Dendritic cell treated with granulocyte-macrophage colony-stimulating factor and Interleukin-4, amounts not matched to agents 40 ng/mL and 50 ng/mL, for 4 days (primary cell): ENCODE measurements around the gene EEPD1.
"Not testable (repeated sequence)": the region's sequence is repeated elsewhere in the genome, so short reads cannot be mapped to it uniquely, and the experiment has no call there.

Experiments
- H3K27ac Mint-ChIP-seq: one replicate; pipeline ENCODE4 v1.8.0; 2022; ENCODE audit warnings: mild to moderate bottlenecking, mixed read lengths
- H3K27me3 Mint-ChIP-seq: one replicate; pipeline ENCODE4 v1.8.0; 2022; ENCODE audit warnings: mild to moderate bottlenecking, mixed read lengths
- H3K36me3 Mint-ChIP-seq: one replicate; pipeline ENCODE4 v1.8.0; 2022; ENCODE audit warnings: low read depth, mixed read lengths
- H3K4me1 Mint-ChIP-seq: one replicate; pipeline ENCODE4 v1.8.0; 2022; ENCODE audit warnings: low read depth, mixed read lengths
- H3K4me3 Mint-ChIP-seq: one replicate; pipeline ENCODE4 v1.8.0; 2022; ENCODE audit warnings: mild to moderate bottlenecking, moderate library complexity, mixed read lengths
- H3K9me3 Mint-ChIP-seq: one replicate; pipeline ENCODE4 v1.8.0; 2022; ENCODE audit warnings: mixed read lengths
- intact Hi-C: fragments of 100-400 bp; cut with micrococcal nuclease; formaldehyde crosslinking; loops from one replicate; pipeline ENCODE4 v1.15.0; 2022

The EEPD1 gene

GRCh38 chr7:36118344-36118743 is 34.7 kb upstream of the EEPD1 start:
- H3K27me3 Mint-ChIP-seq: peaks cover 11% of the 10 kb centered on the region
- peaks cover 23% of the 10 kb centered on the region for H3K9me3 Mint-ChIP-seq
- no peak overlapping the region for H3K27ac Mint-ChIP-seq
- intact Hi-C loops: loop anchor here (5.0 kb wide), 1 partner anchor 164 kb away; no protein-coding TSS in a partner anchor
- H3K4me1 Mint-ChIP-seq: peaks cover 82% of the 10 kb centered on the region
- peaks cover 12% of the 10 kb centered on the region for H3K36me3 Mint-ChIP-seq
- H3K4me3 Mint-ChIP-seq: no peak overlapping the region

GRCh38 chr7:36119005-36119706 is 33.9 kb upstream of the EEPD1 start:
- Mint-ChIP-seq H3K4me1 (peaks cover 82% of the 10 kb centered on the region), H3K36me3 (peaks cover 12% of the 10 kb centered on the region), H3K27ac (peak overlapping the region; percentile 41), H3K4me3 (no peak overlapping the region), H3K27me3 (peaks cover 11% of the 10 kb centered on the region), H3K9me3 (peaks cover 23% of the 10 kb centered on the region)
- intact Hi-C loops: loop anchor here (1.0 to 5.0 kb wide), 3 partner anchors 73 to 163 kb away; no protein-coding TSS in a partner anchor

DNA sequence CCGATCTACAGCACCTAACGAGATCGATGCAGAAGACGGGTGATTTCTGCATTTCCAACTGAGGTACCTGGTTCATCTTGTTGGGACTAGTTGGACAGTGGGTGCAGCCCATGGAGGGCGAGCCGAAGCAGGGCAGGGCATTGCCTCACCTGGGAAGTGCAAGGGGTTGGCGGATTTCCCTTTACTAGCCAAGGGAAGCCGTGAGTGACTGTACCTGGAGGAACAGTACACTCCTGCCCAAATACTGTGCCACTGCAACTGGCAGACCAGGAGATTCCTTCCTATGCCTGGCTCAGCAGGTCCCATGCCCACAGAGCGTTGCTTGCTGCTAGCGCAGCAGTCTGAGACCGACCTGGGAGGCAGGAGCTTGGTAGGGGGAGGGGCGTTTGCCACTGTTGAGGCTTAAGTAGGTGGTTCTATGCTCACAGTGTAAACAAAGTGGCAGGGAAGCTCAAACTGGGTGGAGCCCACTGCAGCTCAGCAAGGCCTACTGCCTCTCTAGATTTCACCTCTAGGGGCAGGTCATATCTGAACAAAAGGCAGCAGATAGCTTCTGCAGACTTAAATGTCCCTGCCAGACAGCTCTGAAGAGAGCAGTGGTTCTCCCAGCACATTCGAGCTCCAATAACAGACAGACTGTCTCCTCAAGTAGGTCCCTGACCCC is 32.9 kb upstream of the EEPD1 start:
- H3K4me3 Mint-ChIP-seq: not testable (repeated sequence)

GRCh38 chr7:36125630-36126029 is 27.4 kb upstream of the EEPD1 start:
- H3K4me3 Mint-ChIP-seq, intact Hi-C loops, H3K27me3 Mint-ChIP-seq, H3K27ac Mint-ChIP-seq: not testable (repeated sequence)
- Mint-ChIP-seq H3K9me3 (peaks cover 23% of the 10 kb centered on the region), H3K36me3 (peaks cover 12% of the 10 kb centered on the region), H3K4me1 (peaks cover 31% of the 10 kb centered on the region)

More for the DNA sequence above, 32.9 kb upstream of the EEPD1 start:
- H3K4me1 Mint-ChIP-seq: peaks cover 80% of the 10 kb centered on the region
- peaks cover 12% of the 10 kb centered on the region for H3K36me3 Mint-ChIP-seq
- H3K9me3 Mint-ChIP-seq: peaks cover 23% of the 10 kb centered on the region
- H3K27ac Mint-ChIP-seq: peak overlapping the region; percentile 41
- peaks cover 11% of the 10 kb centered on the region for H3K27me3 Mint-ChIP-seq
- intact Hi-C loops: loop anchor here (1.0 to 5.0 kb wide), 4 partner anchors 33 to 162 kb away; partner anchors contain the start of gene EEPD1

DNA sequence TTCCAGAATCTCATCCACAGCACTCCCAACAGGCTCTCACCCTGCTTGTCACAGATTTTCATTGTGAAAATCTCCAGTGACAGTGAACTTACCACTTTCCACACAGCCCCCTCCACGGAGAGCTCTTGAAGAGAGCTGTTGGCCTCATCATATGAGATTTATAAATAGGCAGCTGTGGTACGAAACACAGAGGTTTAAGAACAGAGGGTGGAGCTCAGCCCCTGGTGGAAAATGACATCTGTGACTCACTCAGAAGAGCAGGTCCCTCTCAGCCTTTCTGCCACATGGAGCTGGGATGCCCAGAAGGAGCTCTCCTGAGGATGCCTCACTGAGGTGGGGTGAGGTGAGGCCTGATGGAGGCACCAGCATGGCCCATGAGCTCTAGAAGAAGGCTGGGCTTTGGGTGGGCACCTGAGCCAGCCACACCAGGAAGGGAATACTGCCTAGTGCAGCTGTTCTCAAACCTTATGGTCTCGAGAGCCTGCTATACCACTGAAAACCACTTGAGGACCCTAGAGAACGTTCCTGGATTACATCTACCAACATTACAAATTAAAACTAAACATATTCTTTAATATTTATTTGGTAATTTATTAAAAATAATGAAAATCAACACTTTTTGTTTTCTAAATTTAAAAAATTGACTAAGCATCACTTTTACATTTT is 25.8 kb upstream of the EEPD1 start:
- no peak overlapping the region for H3K4me3 Mint-ChIP-seq
- peaks cover 18% of the 10 kb centered on the region for H3K4me1 Mint-ChIP-seq
- peaks cover 10% of the 10 kb centered on the region for H3K9me3 Mint-ChIP-seq
- H3K27me3 Mint-ChIP-seq: peaks cover 3% of the 10 kb centered on the region
- intact Hi-C loops: no loop called here
- no peak overlapping the region for H3K27ac Mint-ChIP-seq
- peaks cover 10% of the 10 kb centered on the region for H3K36me3 Mint-ChIP-seq

- Mint-ChIP-seq H3K27ac (no peak overlapping the region), H3K27me3 (peaks cover 3% of the 10 kb centered on the region), H3K4me1 (peaks cover 7% of the 10 kb centered on the region), H3K36me3 (no peaks in the 10 kb centered on the region), H3K9me3 (no peaks in the 10 kb centered on the region), H3K4me3 (no peak overlapping the region)
- intact Hi-C loops: no loop called here
Measured at GRCh38 chr7:36128448-36129047, 24.5 kb upstream of the EEPD1 start.

DNA sequence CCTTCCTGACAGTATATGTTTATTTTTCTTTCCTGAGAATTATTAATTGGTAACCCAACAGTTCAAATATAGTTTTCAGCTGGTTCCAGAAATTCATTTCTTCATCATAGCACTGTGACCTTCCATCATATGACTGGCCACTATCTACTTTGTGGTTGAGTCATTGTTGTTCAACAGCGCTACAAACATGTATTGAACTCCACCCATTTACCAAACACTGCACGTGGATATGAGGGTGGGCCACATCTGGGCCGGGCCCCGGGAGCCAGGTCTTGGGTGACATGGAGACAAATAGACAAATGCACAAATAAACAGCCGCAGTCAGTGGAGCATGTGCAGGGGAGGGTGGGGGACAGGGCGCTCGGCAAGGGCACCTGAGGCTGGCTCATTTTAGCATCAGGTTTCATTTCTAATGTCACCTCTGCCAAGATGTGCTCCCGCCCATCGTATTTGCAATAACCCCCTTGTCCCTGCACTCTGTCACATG is 24.0 kb upstream of the EEPD1 start:
- no peaks in the 10 kb centered on the region for H3K9me3 Mint-ChIP-seq
- H3K27ac Mint-ChIP-seq: no peak overlapping the region
- intact Hi-C loops: no loop called here
- H3K27me3 Mint-ChIP-seq: peaks cover 3% of the 10 kb centered on the region
- H3K4me1 Mint-ChIP-seq: peaks cover 8% of the 10 kb centered on the region
- no peak overlapping the region for H3K4me3 Mint-ChIP-seq
- no peaks in the 10 kb centered on the region for H3K36me3 Mint-ChIP-seq

- H3K36me3 Mint-ChIP-seq: no peaks in the 10 kb centered on the region
- peaks cover 3% of the 10 kb centered on the region for H3K27me3 Mint-ChIP-seq
- intact Hi-C loops: no loop called here
- no peak overlapping the region for H3K4me3 Mint-ChIP-seq
- no peaks in the 10 kb centered on the region for H3K9me3 Mint-ChIP-seq
- no peak overlapping the region for H3K27ac Mint-ChIP-seq
- peaks cover 8% of the 10 kb centered on the region for H3K4me1 Mint-ChIP-seq
Measured at GRCh38 chr7:36130236-36130945, 22.7 kb upstream of the EEPD1 start.

GRCh38 chr7:36131026-36131425 is 22.0 kb upstream of the EEPD1 start:
- Mint-ChIP-seq H3K4me1 (peaks cover 7% of the 10 kb centered on the region), H3K27me3 (peaks cover 3% of the 10 kb centered on the region), H3K27ac (no peak overlapping the region), H3K36me3 (no peaks in the 10 kb centered on the region), H3K4me3 (no peak overlapping the region), H3K9me3 (no peaks in the 10 kb centered on the region)
- intact Hi-C loops: no loop called here

- intact Hi-C loops: no loop called here
- H3K27me3 Mint-ChIP-seq: peaks cover 3% of the 10 kb centered on the region
- peaks cover 7% of the 10 kb centered on the region for H3K4me1 Mint-ChIP-seq
- H3K36me3 Mint-ChIP-seq: no peaks in the 10 kb centered on the region
- H3K27ac Mint-ChIP-seq: no peak overlapping the region
- H3K4me3 Mint-ChIP-seq: no peak overlapping the region
- no peaks in the 10 kb centered on the region for H3K9me3 Mint-ChIP-seq
Measured at GRCh38 chr7:36131499-36131898, 21.6 kb upstream of the EEPD1 start.

DNA sequence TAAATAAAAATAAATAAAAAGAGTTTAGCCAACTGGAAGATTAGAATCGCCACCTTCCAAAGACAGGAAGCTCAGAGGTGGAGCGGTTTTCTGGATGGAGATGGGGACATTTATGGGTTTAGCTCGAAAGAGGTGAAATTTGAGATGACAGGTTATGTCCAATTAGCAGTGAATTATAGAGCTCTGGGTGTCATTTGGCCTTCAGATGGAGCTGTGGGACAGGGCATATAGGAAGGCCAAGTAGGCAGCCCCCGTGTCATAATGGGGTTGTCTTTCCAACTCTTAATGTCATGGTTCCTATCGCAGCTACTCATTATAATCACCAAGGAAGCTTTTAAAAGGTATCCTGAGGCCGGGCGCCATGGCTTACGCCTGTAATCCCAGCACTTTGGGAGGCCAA is 21.0 kb upstream of the EEPD1 start:
- Mint-ChIP-seq H3K4me3 (no peak overlapping the region), H3K27me3 (peaks cover 3% of the 10 kb centered on the region), H3K27ac (no peak overlapping the region), H3K36me3 (no peaks in the 10 kb centered on the region), H3K9me3 (no peaks in the 10 kb centered on the region), H3K4me1 (peaks cover 7% of the 10 kb centered on the region)
- intact Hi-C loops: no loop called here

GRCh38 chr7:36135700-36136099 is 17.4 kb upstream of the EEPD1 start:
- Mint-ChIP-seq H3K27me3 (peaks cover 3% of the 10 kb centered on the region), H3K4me1 (peaks cover 7% of the 10 kb centered on the region), H3K27ac (no peak overlapping the region), H3K4me3 (no peak overlapping the region), H3K36me3 (no peaks in the 10 kb centered on the region), H3K9me3 (peaks cover 7% of the 10 kb centered on the region)
- intact Hi-C loops: no loop called here

DNA sequence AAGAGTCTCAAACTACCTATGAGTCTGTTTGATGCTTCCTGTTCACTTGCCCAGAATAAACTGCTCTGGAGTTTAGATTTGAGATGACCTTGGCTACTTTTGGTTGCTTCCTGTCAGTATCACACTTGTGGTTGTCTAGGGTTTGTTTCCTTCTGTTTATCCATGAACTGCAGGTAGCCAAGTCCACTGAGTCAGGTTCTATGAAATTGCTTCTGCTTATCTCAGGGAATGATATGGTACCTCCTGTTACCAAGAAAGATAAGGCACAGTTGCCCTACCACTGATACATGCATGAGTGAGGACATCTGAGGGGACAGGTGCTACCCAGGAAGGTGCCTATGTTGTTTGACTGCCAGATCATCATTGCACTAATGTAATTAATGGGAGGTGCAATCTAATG is 15.8 kb upstream of the EEPD1 start:
- Mint-ChIP-seq H3K4me1 (peaks cover 7% of the 10 kb centered on the region), H3K9me3 (peaks cover 14% of the 10 kb centered on the region), H3K27me3 (peaks cover 3% of the 10 kb centered on the region), H3K36me3 (no peaks in the 10 kb centered on the region), H3K27ac (no peak overlapping the region), H3K4me3 (no peak overlapping the region)
- intact Hi-C loops: no loop called here
